Stimulated activated naive CD8-positive, alpha-beta T cell treated with anti-CD3 and anti-CD28 coated beads, Interleukin-15, amount 100 ng/mL, for 72 hours (primary cell): ENCODE measurements around the gene FHOD1.

Experiments
- ATAC-seq: fragments of 150-1000 bp; cut with Tn5 transposase; 2 replicates; pipeline ENCODE4 v1.10.0; 2021; ENCODE audit warnings: mild to moderate bottlenecking, moderate library complexity
- DNase-seq, 2 donors: peaks; one replicate each; pipeline ENCODE4 v3.0.0; 2021 to 2022
- H3K27ac Mint-ChIP-seq, 2 donors: one replicate each; pipeline ENCODE4 v1.8.0; 2022; ENCODE audit warnings: mild to moderate bottlenecking in 2 of 2, mixed read lengths in 2 of 2, moderate library complexity in 2 of 2
- H3K27me3 Mint-ChIP-seq: one replicate; pipeline ENCODE4 v1.8.0; 2022; ENCODE audit warnings: mixed read lengths
- H3K4me1 Mint-ChIP-seq: one replicate; pipeline ENCODE4 v1.8.0; 2022; ENCODE audit warnings: mild to moderate bottlenecking, mixed read lengths
- H3K4me3 Mint-ChIP-seq, 2 donors: one replicate each; pipeline ENCODE4 v1.8.0; 2022; ENCODE audit warnings: mild to moderate bottlenecking in 2 of 2, mixed read lengths in 2 of 2, moderate library complexity in 1 of 2
- H3K9me3 Mint-ChIP-seq, 2 donors: one replicate each; pipeline ENCODE4 v1.8.0; 2022; ENCODE audit warnings: mixed read lengths in 2 of 2

Gene FHOD1

GRCh38 chr16:67234180-67234597 lies 13.1 kb downstream of the FHOD1 start:
- H3K27ac Mint-ChIP-seq: no peak overlapping the region
- H3K4me3 Mint-ChIP-seq: no peak overlapping the region
- no peak for DNase-seq
- H3K9me3 Mint-ChIP-seq: no peaks in the 10 kb centered on the region
- no peak for ATAC-seq
- H3K27me3 Mint-ChIP-seq: no peaks in the 10 kb centered on the region
- peaks cover 21% of the 10 kb centered on the region for H3K4me1 Mint-ChIP-seq

GRCh38 chr16:67233596-67233995 lies 13.7 kb downstream of the FHOD1 start:
- Mint-ChIP-seq H3K27me3 (no peaks in the 10 kb centered on the region), H3K27ac (no peak overlapping the region), H3K4me3 (no peak overlapping the region), H3K9me3 (no peaks in the 10 kb centered on the region), H3K4me1 (peaks cover 24% of the 10 kb centered on the region)
- ATAC-seq (no peak), DNase-seq (no peak)

DNA sequence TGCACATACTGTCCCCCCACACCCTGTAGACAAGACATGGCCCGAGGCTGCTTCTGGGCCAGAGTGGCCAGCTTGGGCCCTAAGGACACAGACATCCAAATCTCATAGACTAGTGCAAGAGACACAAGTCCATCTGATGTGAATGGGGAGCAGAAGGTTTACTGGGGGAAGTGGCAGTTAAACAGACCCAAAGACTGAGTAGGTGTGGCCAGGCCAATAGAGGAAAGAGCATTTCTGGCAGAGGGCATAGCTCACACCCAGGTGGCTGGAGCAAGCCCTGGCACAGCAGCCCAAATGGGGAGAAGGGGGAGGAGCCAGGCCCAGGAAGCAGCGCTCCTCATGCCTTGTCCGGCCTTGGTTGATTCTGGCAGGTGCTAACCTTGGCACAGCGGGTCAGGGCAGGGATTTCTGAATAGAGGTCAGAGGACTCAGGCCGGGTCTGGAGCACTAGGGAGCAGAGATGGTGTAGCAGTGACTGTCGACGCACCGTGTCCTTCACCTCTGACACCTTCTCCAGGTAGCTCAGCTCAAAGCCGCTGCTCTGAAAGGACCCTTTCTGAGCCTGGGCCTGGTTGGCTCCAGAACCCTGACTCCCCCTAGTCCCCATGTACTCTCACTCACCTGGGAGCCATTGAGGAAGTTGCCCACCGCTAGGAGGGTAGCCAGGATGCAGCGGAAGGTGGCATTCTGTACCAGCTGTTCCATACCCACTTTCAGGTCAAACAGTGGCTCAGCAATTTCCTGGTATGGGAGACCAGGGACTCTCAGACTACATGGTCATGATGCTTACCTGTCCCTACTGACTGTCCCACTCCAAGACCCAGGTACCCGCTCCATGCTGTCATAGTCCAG lies 16.2 kb downstream of the FHOD1 start:
- no peak overlapping the region for H3K4me3 Mint-ChIP-seq
- no peak for DNase-seq
- H3K27me3 Mint-ChIP-seq: no peaks in the 10 kb centered on the region
- H3K27ac Mint-ChIP-seq: no peak overlapping the region
- ATAC-seq: no peak
- peaks cover 40% of the 10 kb centered on the region for H3K4me1 Mint-ChIP-seq
- H3K9me3 Mint-ChIP-seq: no peaks in the 10 kb centered on the region

DNA sequence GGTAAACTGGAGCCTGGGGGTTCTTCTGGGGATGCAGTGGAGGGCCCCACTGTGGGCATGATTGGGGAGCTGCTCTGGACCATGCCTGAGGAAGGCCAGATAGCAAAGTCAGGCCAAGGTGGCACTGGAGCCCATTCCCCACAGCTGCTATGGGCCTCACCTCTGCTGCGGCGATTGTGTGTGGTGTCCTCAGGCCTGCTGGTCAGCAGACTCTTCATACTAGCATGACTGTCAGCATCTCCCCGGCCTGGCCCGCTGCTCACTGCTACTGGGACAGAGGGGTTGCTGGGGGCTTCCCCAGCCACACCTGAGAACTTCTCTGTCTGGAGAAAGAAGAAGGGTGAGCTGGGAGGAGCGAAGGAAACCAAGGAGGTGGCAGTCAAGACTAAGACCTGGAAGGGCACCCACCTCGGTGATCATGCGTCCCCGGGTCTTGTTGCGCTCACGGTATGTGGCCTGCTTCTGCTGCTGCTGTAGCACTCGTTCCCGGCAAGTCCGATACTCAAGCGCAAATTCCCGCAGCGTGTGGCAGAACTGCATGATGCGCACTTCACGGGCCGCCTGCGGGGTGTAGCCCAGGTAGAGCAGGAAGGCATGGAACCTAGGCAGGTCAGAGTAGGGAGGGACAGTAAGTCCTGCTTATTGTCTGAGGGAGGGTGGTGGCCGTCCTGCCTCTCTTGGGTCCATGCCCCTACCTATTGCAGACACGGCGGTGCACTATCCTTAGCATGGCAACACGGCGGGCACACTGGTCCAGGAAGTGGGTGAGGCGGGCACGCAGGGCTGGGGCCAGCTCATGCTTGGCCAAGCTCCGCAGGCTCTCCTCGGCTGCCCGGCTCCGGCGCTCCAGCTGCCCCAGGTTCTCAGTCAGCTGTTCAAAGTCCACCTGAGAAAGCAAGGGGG lies 17.1 kb downstream of the FHOD1 start:
- H3K4me3 Mint-ChIP-seq: peak overlapping the region in 1 of 2 donors; percentile 11
- ATAC-seq: no peak

DNA sequence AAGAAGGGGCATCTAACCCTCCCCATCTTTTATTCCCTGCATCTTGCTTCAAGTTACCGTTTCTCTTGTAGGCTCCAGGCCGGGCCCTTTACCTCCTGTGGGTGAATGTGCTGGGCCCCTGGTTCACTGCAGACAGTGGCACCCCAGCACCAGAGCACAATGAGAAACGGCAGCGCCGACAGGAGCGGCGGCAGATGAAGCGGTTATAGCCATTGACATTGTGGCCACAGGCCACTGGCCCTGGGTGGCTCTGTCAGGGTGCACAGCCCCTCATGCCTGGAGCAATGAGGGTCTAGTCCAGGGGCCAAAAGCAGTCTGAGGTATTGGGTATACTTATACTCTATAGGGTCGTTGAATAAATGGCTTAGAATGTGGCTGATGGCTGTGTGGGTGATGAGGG lies 18.4 kb downstream of the FHOD1 start:
- Mint-ChIP-seq H3K9me3 (no peaks in the 10 kb centered on the region), H3K4me1 (peaks cover 56% of the 10 kb centered on the region), H3K27ac (no peak overlapping the region), H3K27me3 (no peaks in the 10 kb centered on the region), H3K4me3 (peak overlapping the region; percentile 45 to 98)
- ATAC-seq: no peak
- DNase-seq: no peak

More for the DNA sequence above, 17.1 kb downstream of the FHOD1 start:
- H3K27me3 Mint-ChIP-seq: no peaks in the 10 kb centered on the region
- DNase-seq: no peak
- H3K27ac Mint-ChIP-seq: peak overlapping the region in 1 of 2 donors; percentile 55
- H3K4me1 Mint-ChIP-seq: peaks cover 45% of the 10 kb centered on the region
- H3K9me3 Mint-ChIP-seq: no peaks in the 10 kb centered on the region

- Mint-ChIP-seq H3K9me3 (no peaks in the 10 kb centered on the region), H3K4me1 (peaks cover 56% of the 10 kb centered on the region), H3K4me3 (peak overlapping the region; percentile 98 to 100), H3K27me3 (no peaks in the 10 kb centered on the region), H3K27ac (peak overlapping the region; percentile 96 to 98)
- no peak for ATAC-seq
- DNase-seq: no peak
These were observed 19.1 kb downstream of the FHOD1 start for GRCh38 chr16:67228034-67228785.

GRCh38 chr16:67227567-67227921 lies 19.7 kb downstream of the FHOD1 start:
- H3K27me3 Mint-ChIP-seq: no peaks in the 10 kb centered on the region
- peak overlapping the region; percentile 98 to 100 for H3K4me3 Mint-ChIP-seq
- no peaks in the 10 kb centered on the region for H3K9me3 Mint-ChIP-seq
- no peak for ATAC-seq
- peaks cover 56% of the 10 kb centered on the region for H3K4me1 Mint-ChIP-seq
- DNase-seq: no peak
- H3K27ac Mint-ChIP-seq: peak overlapping the region; percentile 96 to 98

DNA sequence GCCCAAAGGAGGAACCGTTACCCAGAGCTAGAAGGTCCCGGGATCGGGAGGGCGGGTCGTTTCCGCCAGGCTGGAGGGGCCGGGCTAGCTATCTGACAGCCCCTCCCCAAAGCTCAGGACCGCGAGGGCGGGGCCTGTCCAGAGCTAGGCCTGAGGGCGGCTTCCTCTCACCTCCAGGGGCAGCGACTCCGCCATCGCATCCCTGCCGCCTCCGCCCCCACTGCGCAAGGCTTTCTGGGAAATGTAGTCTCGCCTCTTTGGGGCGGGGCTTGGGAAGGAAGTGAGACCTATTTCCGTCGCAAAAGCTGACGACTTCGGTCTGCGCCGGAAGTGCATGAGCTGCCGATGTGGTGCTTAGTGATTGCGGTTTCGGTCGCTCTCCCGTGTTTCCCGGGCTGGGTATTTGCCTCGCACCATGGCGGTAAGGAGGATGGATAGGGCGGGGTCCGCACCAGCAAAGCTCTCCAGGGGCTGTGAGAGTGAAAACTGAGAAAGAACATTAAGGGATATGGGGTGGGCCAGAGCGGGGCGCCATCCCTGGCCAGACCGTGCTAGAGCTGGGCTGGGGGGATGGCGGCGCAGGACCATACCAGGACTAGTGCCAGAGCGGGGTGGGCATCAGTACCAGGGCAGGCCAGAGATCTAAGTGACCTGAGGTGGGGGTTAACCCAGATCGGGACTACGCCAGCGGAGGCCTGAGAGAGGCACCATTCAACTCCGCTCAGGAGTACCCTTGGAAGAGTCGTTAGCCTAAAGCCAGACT lies 20.3 kb downstream of the FHOD1 start, which contains the start of gene TMEM208:
Gene TMEM208 (plus strand): TSS at position 327 of the 763 bp plus-strand sequence. CDS start 89 bp downstream, at position 416.
- H3K27ac Mint-ChIP-seq: peak within 1 kb of the TSS; percentile 96 to 98

GRCh38 chr16:67226295-67226803 lies 20.9 kb downstream of the FHOD1 start:
- Mint-ChIP-seq H3K4me1 (peaks cover 56% of the 10 kb centered on the region), H3K9me3 (no peaks in the 10 kb centered on the region), H3K4me3 (peak overlapping the region; percentile 98 to 100), H3K27ac (peak overlapping the region; percentile 96 to 98), H3K27me3 (no peaks in the 10 kb centered on the region)
- no peak for DNase-seq
- peak; percentile 2 for ATAC-seq

More for the DNA sequence above, 20.3 kb downstream of the FHOD1 start, which contains the start of gene TMEM208:
- H3K4me3 Mint-ChIP-seq: peak within 1 kb of the TSS; percentile 98 to 100
- no peaks in the 10 kb centered on the region for H3K9me3 Mint-ChIP-seq
- H3K27me3 Mint-ChIP-seq: no peaks in the 10 kb centered on the region
- DNase-seq: peak; percentile 98 to 99
- peak; percentile 95 for ATAC-seq
- peaks cover 56% of the 10 kb centered on the region for H3K4me1 Mint-ChIP-seq

GRCh38 chr16:67223992-67224391 lies 23.3 kb downstream of the FHOD1 start:
- H3K27ac Mint-ChIP-seq: no peak overlapping the region
- DNase-seq (no peak), ATAC-seq (no peak)
- no peak overlapping the region for H3K4me3 Mint-ChIP-seq
- no peaks in the 10 kb centered on the region for H3K27me3 Mint-ChIP-seq
- H3K9me3 Mint-ChIP-seq: no peaks in the 10 kb centered on the region
- peaks cover 49% of the 10 kb centered on the region for H3K4me1 Mint-ChIP-seq

GRCh38 chr16:67216612-67217490 lies 30.4 kb downstream of the FHOD1 start:
- ATAC-seq (no peak), DNase-seq (no peak)
- H3K9me3 Mint-ChIP-seq: no peaks in the 10 kb centered on the region
- H3K4me3 Mint-ChIP-seq: no peak overlapping the region
- H3K27me3 Mint-ChIP-seq: no peaks in the 10 kb centered on the region
- no peaks in the 10 kb centered on the region for H3K4me1 Mint-ChIP-seq
- no peak overlapping the region for H3K27ac Mint-ChIP-seq

DNA sequence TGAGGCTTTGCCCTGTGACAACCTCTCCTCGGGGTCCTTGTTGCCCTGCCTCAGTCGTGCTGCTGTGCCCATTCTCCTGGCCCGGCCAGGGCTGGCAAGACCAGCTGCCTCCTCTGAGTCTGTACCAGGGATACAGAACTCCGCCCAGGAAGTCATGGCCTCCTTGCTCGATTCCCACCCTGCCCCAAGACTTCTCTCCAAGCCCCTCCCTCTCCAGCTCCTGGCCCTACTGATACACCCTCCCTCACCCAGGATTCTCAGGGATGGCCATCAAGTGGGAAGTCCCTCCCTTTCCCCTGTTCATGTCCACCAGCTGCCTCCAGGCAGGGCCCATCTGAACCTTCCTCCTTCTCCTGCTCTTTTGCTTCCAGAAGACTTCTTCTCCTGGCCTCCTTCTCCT lies 31.6 kb downstream of the FHOD1 start:
- Mint-ChIP-seq H3K9me3 (no peaks in the 10 kb centered on the region), H3K27ac (peak overlapping the region in 1 of 2 donors; percentile 1), H3K27me3 (no peaks in the 10 kb centered on the region), H3K4me3 (no peak overlapping the region), H3K4me1 (no peaks in the 10 kb centered on the region)
- no peak for ATAC-seq
- no peak for DNase-seq

DNA sequence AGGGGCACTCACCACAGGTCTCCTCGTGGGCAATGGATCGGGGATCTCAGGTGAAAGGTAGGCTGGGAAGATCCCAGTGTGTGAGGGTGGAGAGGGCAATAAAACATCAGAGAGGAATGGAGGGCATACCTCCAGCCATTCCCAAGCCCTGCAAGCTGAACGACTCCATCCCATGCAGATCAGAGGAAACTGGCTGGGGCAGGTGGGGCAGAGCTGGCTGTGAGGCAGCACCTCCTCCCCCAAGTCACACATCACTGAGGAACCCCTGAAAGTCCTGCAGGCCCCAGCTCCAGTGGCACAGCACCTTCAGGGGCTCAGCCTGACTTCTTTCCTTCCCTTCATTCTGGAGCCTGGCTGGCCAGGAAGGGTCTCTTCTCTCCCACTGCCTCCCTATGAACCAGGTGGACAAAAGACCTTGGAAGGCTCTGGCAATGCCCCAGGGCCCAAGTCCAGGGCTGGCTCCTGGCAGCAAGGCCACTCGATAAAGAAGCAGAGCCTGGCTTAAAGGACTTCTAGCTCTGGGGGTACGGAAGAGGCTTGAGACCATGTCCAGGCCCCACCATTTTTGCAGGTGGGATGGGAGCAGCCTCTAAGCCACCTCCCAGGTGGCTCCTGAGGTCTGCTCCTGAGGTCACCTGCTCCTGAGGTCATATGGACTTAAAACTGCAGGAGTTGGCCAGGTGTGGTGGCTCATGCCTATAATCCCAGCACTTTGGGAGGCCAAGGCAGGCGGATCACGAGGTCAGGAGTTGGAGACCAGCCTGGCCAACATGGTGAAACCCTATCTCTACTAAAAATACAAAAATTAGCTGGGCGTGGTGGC lies 33.9 kb downstream of the FHOD1 start:
- DNase-seq: no peak
- Mint-ChIP-seq H3K4me3 (no peak overlapping the region), H3K27me3 (no peaks in the 10 kb centered on the region), H3K27ac (no peak overlapping the region), H3K4me1 (no peaks in the 10 kb centered on the region), H3K9me3 (no peaks in the 10 kb centered on the region)
- no peak for ATAC-seq
